GM10266 (cell line): Measurements from ENCODE around the gene TUBA3C.
"Not testable (repeated sequence)": the region's sequence is repeated elsewhere in the genome, so short reads cannot be mapped to it uniquely, and the experiment has no call there.

Experiments used
- DNase-seq: peaks from one replicate; pipeline ENCODE4 v3.0.0; 2012; ENCODE audit errors: extremely low spot score
- CTCF ChIP-seq: IDR thresholded peaks from 2 replicates; pipeline ENCODE4 v1.5.1; 2012; ENCODE audit warnings: mild to moderate bottlenecking, low read depth; ENCODE audit not compliant: control insufficient read depth, insufficient read depth; ENCODE audit errors: missing control alignments

TUBA3C gene

GRCh38 chr13:19182536-19182935 lies 912 bp upstream of the TUBA3C start:
- no peak for DNase-seq
- TF ChIP-seq CTCF, result no peak

DNA sequence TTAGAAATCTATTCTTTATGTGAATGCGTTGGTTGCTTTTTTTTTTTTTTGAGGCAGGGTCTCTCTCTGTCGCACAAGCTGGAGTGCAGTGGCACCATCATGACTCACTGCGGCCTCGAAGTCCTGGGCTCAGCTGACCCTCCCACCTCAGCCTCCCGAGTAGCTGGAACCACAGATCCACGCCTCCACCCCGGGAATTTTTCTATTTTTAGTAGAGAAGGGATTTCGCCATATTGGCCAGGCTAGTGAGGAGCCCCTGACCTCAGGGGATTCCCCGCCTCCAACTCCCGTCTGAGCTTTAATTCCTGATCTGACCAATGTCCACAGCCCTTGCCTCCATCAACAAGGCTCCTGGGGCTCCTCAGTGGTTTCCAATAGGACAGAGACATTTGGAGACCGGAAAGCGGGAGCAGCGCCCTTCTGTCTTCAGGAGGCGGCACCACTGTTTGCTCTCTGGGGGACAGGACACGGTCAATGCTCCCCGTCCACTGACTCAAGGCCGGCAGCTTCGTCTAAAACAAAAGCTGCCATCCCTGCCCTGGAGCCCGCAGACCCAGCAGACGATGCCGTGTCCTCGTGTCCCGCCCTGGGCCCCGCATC lies 503 bp downstream of the TUBA3C start:
- no peak for DNase-seq
- TF ChIP-seq CTCF, result no peak

DNA sequence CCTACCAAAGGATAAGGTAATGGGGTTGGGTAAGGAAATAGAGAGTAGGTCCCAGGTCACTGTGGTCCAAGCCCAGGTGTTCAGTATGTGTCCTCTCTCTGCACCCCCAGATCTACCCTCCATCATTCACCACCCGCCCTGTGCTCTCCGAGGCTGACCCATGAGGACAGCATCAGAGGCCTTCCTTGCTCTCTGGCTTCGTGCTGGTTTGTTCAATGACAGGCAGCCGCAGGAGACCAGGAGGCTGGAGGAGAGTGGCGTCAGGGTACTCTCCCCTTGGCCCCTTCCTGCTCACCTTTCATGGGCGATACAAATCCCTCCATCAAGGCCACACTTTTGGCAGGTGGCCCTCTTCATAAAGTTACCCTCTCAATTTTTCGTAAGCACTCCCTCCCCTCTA lies 1.7 kb downstream of the TUBA3C start:
- no peak for DNase-seq
- no peak for TF ChIP-seq CTCF

GRCh38 chr13:19178901-19179593 lies 2.6 kb downstream of the TUBA3C start:
- DNase-seq, result no peak
- TF ChIP-seq CTCF, result no peak

GRCh38 chr13:19176981-19177776 lies 4.4 kb downstream of the TUBA3C start:
- not testable (repeated sequence) for DNase-seq

DNA sequence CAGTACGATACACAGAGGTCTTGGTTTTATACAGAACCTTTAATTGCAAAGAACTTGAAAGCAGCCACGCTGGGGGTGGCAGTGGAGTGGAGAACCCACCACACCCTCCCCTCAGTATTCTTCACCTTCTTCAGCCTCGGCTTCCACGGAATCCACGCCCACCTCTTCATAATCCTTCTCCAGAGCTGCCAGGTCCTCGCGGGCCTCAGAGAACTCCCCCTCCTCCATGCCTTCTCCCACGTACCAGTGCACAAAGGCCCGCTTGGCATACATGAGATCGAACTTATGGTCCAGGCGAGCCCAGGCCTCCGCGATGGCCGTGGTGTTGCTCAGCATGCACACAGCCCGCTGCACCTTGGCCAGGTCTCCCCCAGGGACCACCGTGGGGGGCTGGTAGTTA lies 7.9 kb downstream of the TUBA3C start:
- no peak for DNase-seq
- TF ChIP-seq CTCF, result no peak

- TF ChIP-seq CTCF, result no peak
- no peak for DNase-seq
Observed at GRCh38 chr13:19172647-19173030, 9.0 kb downstream of the TUBA3C start.
